ENCODE measurements around the gene SNRNP200. TPM values are rescaled to one million over a fixed set of nuclear protein-coding genes. Genes with fewer than 3 reads are reported as not detected.

The SNRNP200 gene
- total RNA-seq, 2 donors from 2014 or later, result 117 to 148 TPM

DNA sequence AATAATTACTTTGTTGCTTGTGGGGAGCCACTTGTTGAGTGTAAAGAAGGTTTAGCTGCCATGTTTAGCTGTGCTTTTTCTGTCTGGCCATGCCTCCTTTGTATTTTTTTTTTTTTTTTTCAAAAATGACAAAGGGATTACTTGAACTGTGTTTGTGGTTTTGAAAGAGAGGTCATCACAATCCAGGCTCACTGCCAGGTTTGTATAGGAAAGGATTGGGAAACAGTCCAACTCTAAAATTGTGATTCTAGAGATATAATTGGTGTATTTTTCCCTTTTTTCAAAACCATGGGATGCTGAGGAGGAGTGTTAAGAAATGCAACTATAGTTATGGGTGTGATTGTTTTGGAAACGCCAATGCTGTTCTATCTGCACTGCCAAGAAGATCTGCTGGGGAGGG is 24.1 kb upstream of the SNRNP200 start:
- H3K4me3 ChIP-seq, result no peak overlapping the region
- TF ChIP-seq POLR2A (IDR thresholded peaks at IDR 0.05), result no peak
- no peaks in the 10 kb centered on the region for H3K9me3 ChIP-seq
- no peaks in the 10 kb centered on the region for H3K27me3 ChIP-seq (replicated peaks; ENCODE audit: insufficient read depth)
- H3K4me1 ChIP-seq (replicated peaks), result no peaks in the 10 kb centered on the region
- no peak for DNase-seq (ENCODE audit: low spot score)
- no peaks in the 10 kb centered on the region for H3K36me3 ChIP-seq
- intact Hi-C loops (cut with DNase I), result no loop called here
- H3K27ac ChIP-seq, result no peak overlapping the region
- WGBS, result 61% methylated on average over 1 of the region's 1 CpG

DNA sequence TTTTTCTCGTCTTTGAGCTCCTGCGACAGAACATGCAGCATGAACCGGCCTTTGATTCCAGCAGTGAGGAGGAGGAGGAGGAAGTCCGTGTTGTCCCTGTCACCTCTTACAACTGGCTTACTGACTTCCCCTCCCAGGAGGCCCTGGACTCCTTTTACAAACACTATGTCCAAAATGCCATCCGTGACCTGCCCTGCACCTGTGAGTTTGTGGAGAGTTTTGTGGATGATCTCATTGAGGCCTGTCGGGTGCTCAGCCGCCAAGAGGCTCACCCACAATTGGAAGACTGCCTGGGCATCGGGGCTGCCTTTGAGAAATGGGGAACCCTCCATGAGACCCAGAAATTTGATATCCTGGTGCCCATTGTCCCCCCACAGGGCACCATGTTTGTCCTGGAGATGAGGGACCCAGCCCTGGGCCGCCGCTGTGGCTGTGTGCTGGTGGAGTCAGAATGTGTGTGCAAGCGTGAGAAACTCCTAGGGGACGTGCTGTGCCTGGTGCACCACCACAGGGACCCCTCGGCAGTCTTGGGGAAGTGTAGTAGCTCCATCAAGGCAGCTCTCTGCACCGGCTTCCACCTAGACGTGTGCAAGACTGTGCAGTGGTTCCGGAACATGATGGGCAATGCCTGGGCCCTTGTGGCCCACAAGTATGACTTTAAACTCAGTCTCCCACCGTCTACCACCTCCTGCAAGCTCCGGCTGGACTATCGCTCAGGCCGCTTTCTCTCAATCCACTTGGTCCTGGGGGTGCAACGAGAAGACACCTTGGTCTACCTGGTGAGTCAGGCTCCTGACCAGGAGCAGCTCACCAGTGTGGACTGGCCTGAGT is 21.9 kb upstream of the SNRNP200 start:
- no peak overlapping the region for H3K4me3 ChIP-seq
- H3K4me1 ChIP-seq (replicated peaks), result no peaks in the 10 kb centered on the region
- DNase-seq (ENCODE audit: low spot score), result no peak
- no peak for TF ChIP-seq POLR2A (IDR thresholded peaks at IDR 0.05)
- TF ChIP-seq, protein P1, sequence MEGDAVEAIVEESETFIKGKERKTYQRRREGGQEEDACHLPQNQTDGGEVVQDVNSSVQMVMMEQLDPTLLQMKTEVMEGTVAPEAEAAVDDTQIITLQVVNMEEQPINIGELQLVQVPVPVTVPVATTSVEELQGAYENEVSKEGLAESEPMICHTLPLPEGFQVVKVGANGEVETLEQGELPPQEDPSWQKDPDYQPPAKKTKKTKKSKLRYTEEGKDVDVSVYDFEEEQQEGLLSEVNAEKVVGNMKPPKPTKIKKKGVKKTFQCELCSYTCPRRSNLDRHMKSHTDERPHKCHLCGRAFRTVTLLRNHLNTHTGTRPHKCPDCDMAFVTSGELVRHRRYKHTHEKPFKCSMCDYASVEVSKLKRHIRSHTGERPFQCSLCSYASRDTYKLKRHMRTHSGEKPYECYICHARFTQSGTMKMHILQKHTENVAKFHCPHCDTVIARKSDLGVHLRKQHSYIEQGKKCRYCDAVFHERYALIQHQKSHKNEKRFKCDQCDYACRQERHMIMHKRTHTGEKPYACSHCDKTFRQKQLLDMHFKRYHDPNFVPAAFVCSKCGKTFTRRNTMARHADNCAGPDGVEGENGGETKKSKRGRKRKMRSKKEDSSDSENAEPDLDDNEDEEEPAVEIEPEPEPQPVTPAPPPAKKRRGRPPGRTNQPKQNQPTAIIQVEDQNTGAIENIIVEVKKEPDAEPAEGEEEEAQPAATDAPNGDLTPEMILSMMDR (IDR thresholded peaks at IDR 0.05), result no peak
- no peak for TF ChIP-seq POLR2AphosphoS5 (IDR thresholded peaks at IDR 0.05)
- no peak overlapping the region for H3K27ac ChIP-seq
- no peaks in the 10 kb centered on the region for H3K9me3 ChIP-seq
- H3K27me3 ChIP-seq (replicated peaks; ENCODE audit: insufficient read depth), result no peaks in the 10 kb centered on the region
- intact Hi-C loops (cut with DNase I), result no loop called here
- no peaks in the 10 kb centered on the region for H3K36me3 ChIP-seq
- 97% methylated on average over 21 of the region's 21 CpGs for WGBS

DNA sequence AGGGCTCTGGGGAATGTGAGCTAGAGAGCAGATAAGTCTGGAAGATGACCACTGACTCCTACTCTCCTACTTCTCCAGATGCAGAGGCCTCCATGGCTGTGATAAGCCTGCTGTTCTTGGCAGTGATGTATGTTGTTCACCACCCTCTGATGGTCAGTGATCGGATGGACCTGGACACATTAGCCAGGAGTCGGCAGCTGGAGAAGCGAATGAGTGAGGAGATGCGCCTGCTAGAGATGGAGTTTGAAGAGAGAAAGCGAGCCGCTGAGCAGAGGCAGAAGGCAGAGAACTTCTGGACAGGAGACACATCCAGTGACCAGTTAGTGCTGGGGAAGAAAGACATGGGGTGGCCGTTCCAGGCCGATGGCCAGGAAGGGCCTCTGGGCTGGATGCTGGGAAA is 21.2 kb upstream of the SNRNP200 start:
- Histone ChIP-seq H3K27ac (no peak overlapping the region), H3K9me3 (no peaks in the 10 kb centered on the region), H3K27me3 (replicated peaks; ENCODE audit: insufficient read depth) (no peaks in the 10 kb centered on the region), H3K4me1 (replicated peaks) (no peaks in the 10 kb centered on the region), H3K36me3 (no peaks in the 10 kb centered on the region), H3K4me3 (no peak overlapping the region)
- no peak for DNase-seq (ENCODE audit: low spot score)
- intact Hi-C loops (cut with DNase I), result no loop called here
- TF ChIP-seq POLR2A (IDR thresholded peaks at IDR 0.05) (no peak), POLR2AphosphoS5 (IDR thresholded peaks at IDR 0.05) (no peak)
- TF ChIP-seq, protein P1 (IDR thresholded peaks at IDR 0.05), result no peak
- 95% methylated on average over 8 of the region's 8 CpGs for WGBS

DNA sequence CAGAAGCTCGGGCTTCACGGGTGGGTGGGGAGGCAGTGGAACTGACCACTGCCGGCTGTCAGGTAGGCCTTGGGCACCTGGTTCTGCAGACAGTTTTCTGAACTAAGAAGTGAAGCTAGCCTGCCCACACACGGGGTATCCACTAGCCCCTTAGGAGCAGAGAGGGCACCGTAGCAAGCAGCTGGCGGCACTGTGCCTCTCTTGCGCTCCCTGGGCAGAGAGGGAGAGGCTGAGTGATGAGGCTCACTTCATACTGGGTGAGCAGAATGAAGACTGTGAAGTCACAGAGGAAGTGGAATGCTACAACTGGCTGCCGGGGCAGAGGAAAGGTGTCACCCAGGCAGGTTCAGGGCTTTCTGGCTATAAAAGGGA is 20.5 kb upstream of the SNRNP200 start:
- H3K27ac ChIP-seq, result peak overlapping the region in 1 of 2 donors; percentile 53
- H3K4me1 ChIP-seq (replicated peaks), result peaks cover 3% of the 10 kb centered on the region
- H3K36me3 ChIP-seq, result no peaks in the 10 kb centered on the region
- peak overlapping the region; percentile 33 to 40 for H3K4me3 ChIP-seq
- DNase-seq (ENCODE audit: low spot score), result no peak
- H3K27me3 ChIP-seq (replicated peaks; ENCODE audit: insufficient read depth), result no peaks in the 10 kb centered on the region
- no peaks in the 10 kb centered on the region for H3K9me3 ChIP-seq
- WGBS, result 41% methylated on average over 8 of the region's 8 CpGs
- TF ChIP-seq POLR2AphosphoS5 (IDR thresholded peaks at IDR 0.05), result no peak
- TF ChIP-seq, protein P1 (IDR thresholded peaks at IDR 0.05), result no peak
- TF ChIP-seq POLR2A (IDR thresholded peaks at IDR 0.05), result no peak
- intact Hi-C loops (cut with DNase I), result no loop called here

DNA sequence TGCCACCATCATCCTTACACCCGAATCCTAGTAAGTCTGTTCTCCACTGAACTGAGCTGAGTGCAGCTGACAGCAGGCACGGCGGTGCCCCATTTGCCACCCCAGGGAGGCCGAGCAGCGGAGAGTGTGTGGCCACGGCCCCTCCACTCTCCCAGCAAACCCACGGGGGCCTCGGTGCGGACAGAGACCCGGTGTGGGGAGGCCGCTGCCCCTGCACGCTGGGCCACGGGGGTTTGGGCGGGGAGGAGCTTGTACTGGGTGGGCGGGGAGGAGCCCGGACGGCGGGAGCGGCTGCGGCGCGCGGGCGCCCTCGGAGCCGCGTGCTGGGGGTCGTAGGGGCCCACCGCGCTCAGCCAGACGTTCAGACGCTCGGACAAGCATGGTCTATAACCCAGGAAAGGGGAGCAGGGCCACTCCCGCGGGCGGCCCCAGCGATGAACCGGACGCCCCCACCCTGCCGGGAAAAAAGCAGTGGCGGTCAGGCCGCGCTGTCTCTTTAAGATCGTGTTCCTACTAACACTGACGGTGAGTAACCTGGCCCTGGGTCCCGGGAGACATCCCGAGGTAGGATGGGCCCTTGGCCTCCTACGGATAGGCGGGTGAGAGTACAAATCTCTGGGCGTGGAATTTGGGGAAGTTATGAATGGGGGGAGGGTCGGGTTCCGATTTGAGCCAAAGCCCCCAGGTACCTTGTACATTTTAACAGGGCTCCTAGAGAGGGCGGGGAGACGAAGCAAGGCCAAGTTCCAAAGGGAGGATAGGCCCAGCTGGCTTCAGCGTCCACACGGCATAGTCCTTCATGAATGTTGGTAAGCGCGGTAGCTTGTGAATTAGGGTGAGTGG is 19.9 kb upstream of the SNRNP200 start, which contains the start of gene ITPRIPL1:
Gene ITPRIPL1, plus strand, starts transcription at position 277 of the 843 bp plus-strand sequence. Its CDS starts 523 bp downstream, at position 800.
- no peaks in the 10 kb centered on the region for H3K36me3 ChIP-seq
- H3K4me1 ChIP-seq (replicated peaks), result peaks cover 3% of the 10 kb centered on the region
- DNase-seq (ENCODE audit: low spot score), result no peak
- H3K27ac ChIP-seq, result peak within 1 kb of the TSS; percentile 5 to 53
- no peak for TF ChIP-seq POLR2AphosphoS5 (IDR thresholded peaks at IDR 0.05)
- peak; percentile 18 for TF ChIP-seq POLR2A (IDR thresholded peaks at IDR 0.05)
- H3K9me3 ChIP-seq, result no peaks in the 10 kb centered on the region
- peak within 1 kb of the TSS; percentile 33 to 40 for H3K4me3 ChIP-seq
- no peaks in the 10 kb centered on the region for H3K27me3 ChIP-seq (replicated peaks; ENCODE audit: insufficient read depth)
- intact Hi-C loops (cut with DNase I), result no loop called here
- WGBS, result 6% methylated on average over 35 of the region's 58 CpGs
